CD4-positive, alpha-beta T cell treated with Interleukin-2 at 100 ng/mL for 4 hours (primary cell): ENCODE measurements around the gene ACRV1.
"Not testable (repeated sequence)": the region's sequence is repeated elsewhere in the genome, so short reads cannot be mapped to it uniquely, and the experiment has no call there.

Experiments
- DNase-seq: peaks from one replicate; pipeline ENCODE4 v3.0.0-alpha.2; 2020; ENCODE audit warnings: low spot score

The ACRV1 gene

GRCh38 chr11:125680747-125681146 lies at the start of gene ACRV1:
TSS of gene ACRV1 (minus strand) at chr11:125680847. CDS start at chr11:125680780, 67 bp downstream.
- no peak for DNase-seq

- DNase-seq, result no peak
Measured at GRCh38 chr11:125728969-125729368, 48.3 kb upstream of the ACRV1 start.

- DNase-seq, result no peak
Measured at GRCh38 chr11:125724125-125724524, 43.5 kb upstream of the ACRV1 start.

- DNase-seq, result no peak
Measured at GRCh38 chr11:125720781-125721180, 40.1 kb upstream of the ACRV1 start.

- DNase-seq, result not testable (repeated sequence)
Measured at GRCh38 chr11:125704686-125705085, 24.0 kb upstream of the ACRV1 start.

- DNase-seq, result no peak
Measured at GRCh38 chr11:125701858-125702621, 21.4 kb upstream of the ACRV1 start.

GRCh38 chr11:125701018-125701610 lies 20.5 kb upstream of the ACRV1 start:
- DNase-seq, result no peak

- no peak for DNase-seq
Measured at GRCh38 chr11:125694951-125695350, 14.3 kb upstream of the ACRV1 start.

GRCh38 chr11:125692887-125693286 lies 12.2 kb upstream of the ACRV1 start:
- no peak for DNase-seq

GRCh38 chr11:125690006-125690405 lies 9.4 kb upstream of the ACRV1 start:
- no peak for DNase-seq

- DNase-seq, result no peak
Measured at GRCh38 chr11:125689274-125689859, 8.7 kb upstream of the ACRV1 start.

GRCh38 chr11:125688632-125689031 lies 8.0 kb upstream of the ACRV1 start:
- DNase-seq, result no peak

- DNase-seq, result no peak
Measured at GRCh38 chr11:125688066-125688465, 7.4 kb upstream of the ACRV1 start.

GRCh38 chr11:125685228-125685627 lies 4.6 kb upstream of the ACRV1 start:
- no peak for DNase-seq

- DNase-seq, result no peak
Measured at GRCh38 chr11:125679837-125680236, 810 bp downstream of the ACRV1 start.

GRCh38 chr11:125679397-125679796 lies 1.2 kb downstream of the ACRV1 start:
- DNase-seq, result no peak

- no peak for DNase-seq
Measured at GRCh38 chr11:125675196-125675595, 5.5 kb downstream of the ACRV1 start.

- no peak for DNase-seq
Measured at GRCh38 chr11:125674210-125674609, 6.4 kb downstream of the ACRV1 start.

- no peak for DNase-seq
Measured at GRCh38 chr11:125671561-125671960, 9.1 kb downstream of the ACRV1 start.

GRCh38 chr11:125670172-125670571 lies 10.5 kb downstream of the ACRV1 start:
- no peak for DNase-seq

- DNase-seq, result no peak
Measured at GRCh38 chr11:125667151-125667550, 13.5 kb downstream of the ACRV1 start.

GRCh38 chr11:125663910-125664309 lies 16.7 kb downstream of the ACRV1 start:
- no peak for DNase-seq

GRCh38 chr11:125662689-125663088 lies 18.0 kb downstream of the ACRV1 start:
- DNase-seq, result no peak
